Choroid plexus epithelial cell (primary cell): ENCODE results near the gene HAPSTR1.

Experiments
- DNase-seq: peaks from one replicate; pipeline ENCODE4 v3.0.0-alpha.2; 2010; ENCODE audit warnings: low read depth
- H3K4me3 ChIP-seq: 2 replicates; pipeline ENCODE4 v1.5.1; 2011; ENCODE audit warnings: low read depth, mild to moderate bottlenecking, control low read depth, low read length, moderate library complexity
- TF ChIP-seq, protein P1 (sequence below): conservative IDR thresholded peaks from 2 replicates; pipeline ENCODE4 v1.5.1; 2011; ENCODE audit warnings: low read depth, mild to moderate bottlenecking, control low read depth, inconsistent platforms, low read length, moderate library complexity

Gene HAPSTR1

DNA sequence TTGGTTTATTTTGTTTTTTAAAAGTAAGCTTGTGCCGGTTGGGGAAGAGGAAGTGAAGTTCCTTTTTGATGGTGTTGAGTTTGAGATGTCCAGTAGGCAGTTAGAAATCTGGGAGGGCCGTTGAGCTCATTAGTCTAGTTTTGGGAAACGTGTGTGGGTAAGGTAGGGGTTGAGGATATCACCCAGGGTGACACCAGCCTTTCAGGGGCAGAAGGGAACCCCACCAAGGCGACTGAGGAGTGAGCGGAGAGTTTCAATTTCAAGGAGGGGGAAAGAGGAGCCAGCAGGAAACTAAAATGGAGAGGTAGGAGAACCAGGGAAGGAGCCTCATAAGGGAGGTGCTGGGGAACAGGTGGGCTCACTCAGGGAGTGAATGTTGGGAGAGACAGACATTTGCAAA, 22.7 kb downstream of the HAPSTR1 start:
- no peak overlapping the region for H3K4me3 ChIP-seq
- no peak for DNase-seq
- TF ChIP-seq, protein P1, sequence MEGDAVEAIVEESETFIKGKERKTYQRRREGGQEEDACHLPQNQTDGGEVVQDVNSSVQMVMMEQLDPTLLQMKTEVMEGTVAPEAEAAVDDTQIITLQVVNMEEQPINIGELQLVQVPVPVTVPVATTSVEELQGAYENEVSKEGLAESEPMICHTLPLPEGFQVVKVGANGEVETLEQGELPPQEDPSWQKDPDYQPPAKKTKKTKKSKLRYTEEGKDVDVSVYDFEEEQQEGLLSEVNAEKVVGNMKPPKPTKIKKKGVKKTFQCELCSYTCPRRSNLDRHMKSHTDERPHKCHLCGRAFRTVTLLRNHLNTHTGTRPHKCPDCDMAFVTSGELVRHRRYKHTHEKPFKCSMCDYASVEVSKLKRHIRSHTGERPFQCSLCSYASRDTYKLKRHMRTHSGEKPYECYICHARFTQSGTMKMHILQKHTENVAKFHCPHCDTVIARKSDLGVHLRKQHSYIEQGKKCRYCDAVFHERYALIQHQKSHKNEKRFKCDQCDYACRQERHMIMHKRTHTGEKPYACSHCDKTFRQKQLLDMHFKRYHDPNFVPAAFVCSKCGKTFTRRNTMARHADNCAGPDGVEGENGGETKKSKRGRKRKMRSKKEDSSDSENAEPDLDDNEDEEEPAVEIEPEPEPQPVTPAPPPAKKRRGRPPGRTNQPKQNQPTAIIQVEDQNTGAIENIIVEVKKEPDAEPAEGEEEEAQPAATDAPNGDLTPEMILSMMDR, result no peak

DNA sequence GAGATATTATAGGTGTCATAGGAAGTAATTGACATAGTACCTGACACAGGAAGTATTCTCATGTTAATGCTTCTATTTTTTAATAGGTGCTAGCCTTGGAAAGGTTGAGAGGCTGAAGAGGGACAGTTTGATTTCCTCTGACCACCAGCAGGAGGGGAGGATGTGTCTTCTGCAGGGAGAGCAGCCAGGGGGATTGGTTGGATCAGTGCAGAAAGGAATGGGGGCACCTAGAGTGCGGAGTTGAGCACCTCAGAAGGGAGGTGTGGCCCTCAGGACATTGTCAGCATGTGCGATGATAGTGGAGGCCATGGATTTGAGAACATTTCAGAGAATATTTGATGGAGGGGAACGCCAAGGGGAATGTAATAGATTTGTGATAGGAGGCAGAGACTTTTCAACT, 23.4 kb downstream of the HAPSTR1 start:
- DNase-seq, result no peak
- TF ChIP-seq, protein P1, result peak; percentile 21
- no peak overlapping the region for H3K4me3 ChIP-seq

GRCh38 chr16:9115277-9115676, 23.8 kb downstream of the HAPSTR1 start:
- TF ChIP-seq, protein P1, result no peak
- no peak overlapping the region for H3K4me3 ChIP-seq
- no peak for DNase-seq

DNA sequence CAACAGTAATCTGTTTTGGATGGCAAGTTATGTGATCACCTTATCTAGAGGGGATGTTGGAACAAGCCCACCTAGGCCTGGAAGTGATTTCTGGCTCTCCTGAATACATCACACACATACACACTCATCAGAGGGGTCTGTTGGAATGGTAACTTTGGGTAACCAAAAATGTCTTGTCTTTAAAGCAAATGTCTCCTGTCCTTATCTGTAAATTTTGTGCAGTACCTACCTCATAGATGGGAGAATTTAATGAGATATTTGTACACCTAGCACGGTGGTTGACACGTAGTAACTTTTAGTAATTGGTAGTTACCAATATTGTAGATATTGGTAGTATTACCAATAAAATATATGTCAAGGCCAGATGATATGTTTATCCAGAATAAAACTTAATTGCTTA, 24.7 kb downstream of the HAPSTR1 start:
- no peak for DNase-seq
- H3K4me3 ChIP-seq, result no peak overlapping the region
- TF ChIP-seq, protein P1, result no peak

GRCh38 chr16:9118170-9118569, 26.7 kb downstream of the HAPSTR1 start:
- TF ChIP-seq, protein P1, result no peak
- DNase-seq, result no peak
- H3K4me3 ChIP-seq, result no peak overlapping the region

DNA sequence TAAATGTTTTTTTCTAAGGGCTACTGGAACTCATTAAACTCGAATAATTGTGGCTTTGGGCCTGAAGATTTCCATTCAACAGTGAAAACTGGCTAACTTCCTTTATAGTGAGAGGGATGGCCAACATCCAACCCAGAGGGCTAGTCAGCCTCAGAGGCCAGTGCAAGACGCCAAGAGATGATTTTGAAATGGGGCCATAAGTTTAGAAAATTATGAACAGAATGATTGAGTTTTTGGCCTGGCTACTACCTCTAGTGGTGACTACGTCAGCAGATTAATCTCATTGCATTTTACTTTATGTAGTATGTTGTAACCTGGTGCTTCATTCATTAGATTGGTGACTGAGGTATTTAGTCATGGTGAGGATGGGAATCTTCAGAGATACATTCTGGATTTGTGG, 28.4 kb downstream of the HAPSTR1 start:
- peak; percentile 85 for DNase-seq
- no peak overlapping the region for H3K4me3 ChIP-seq
- TF ChIP-seq, protein P1, result peak; percentile 42

- DNase-seq, result no peak
- TF ChIP-seq, protein P1, result no peak
Observed at GRCh38 chr16:9122342-9122741, 30.9 kb downstream of the HAPSTR1 start.

More at GRCh38 chr16:9122342-9122741, 30.9 kb downstream of the HAPSTR1 start:
- H3K4me3 ChIP-seq, result no peak overlapping the region
